ENCODE measurements around the gene UNK.

The UNK gene

GRCh38 chr17:75784473-75785015, at the start of gene UNK:
TSS of gene UNK (plus strand) at chr17:75784806. CDS start at chr17:75784881, 75 bp downstream.
- DNase-seq: peak; percentile 93

- DNase-seq: no peak
Measured at GRCh38 chr17:75736173-75736835, 48.3 kb upstream of the UNK start.

GRCh38 chr17:75737133-75737962, 47.3 kb upstream of the UNK start:
- DNase-seq: no peak

GRCh38 chr17:75738218-75738802, 46.3 kb upstream of the UNK start:
- no peak for DNase-seq

GRCh38 chr17:75739174-75739573, 45.4 kb upstream of the UNK start:
- no peak for DNase-seq

- no peak for DNase-seq
Measured at GRCh38 chr17:75739801-75740200, 44.8 kb upstream of the UNK start.

- DNase-seq: no peak
Measured at GRCh38 chr17:75740215-75740614, 44.4 kb upstream of the UNK start.

- no peak for DNase-seq
Measured at GRCh38 chr17:75740631-75741077, 44.0 kb upstream of the UNK start.

- no peak for DNase-seq
Measured at GRCh38 chr17:75742337-75742736, 42.3 kb upstream of the UNK start.

- no peak for DNase-seq
Measured at GRCh38 chr17:75743625-75744206, 40.9 kb upstream of the UNK start.

GRCh38 chr17:75748706-75749105, 35.9 kb upstream of the UNK start:
- no peak for DNase-seq

GRCh38 chr17:75749545-75750389, 34.8 kb upstream of the UNK start:
- peak; percentile 89 for DNase-seq

GRCh38 chr17:75750661-75751423, 33.8 kb upstream of the UNK start:
- no peak for DNase-seq

- DNase-seq: no peak
Measured at GRCh38 chr17:75751676-75752404, 32.8 kb upstream of the UNK start.

- no peak for DNase-seq
Measured at GRCh38 chr17:75752405-75752709, 32.2 kb upstream of the UNK start.

GRCh38 chr17:75752802-75753513, 31.6 kb upstream of the UNK start:
- DNase-seq: no peak

- peak; percentile 62 for DNase-seq
Measured at GRCh38 chr17:75753514-75754377, 30.9 kb upstream of the UNK start.

- DNase-seq: no peak
Measured at GRCh38 chr17:75754378-75755204, 30.0 kb upstream of the UNK start.
